Astrocyte (in vitro differentiated cells and primary cell): ENCODE measurements around the gene CNKSR3. TPM values are rescaled to one million over a fixed set of nuclear protein-coding genes. Genes with fewer than 3 reads are reported as not detected.

Source experiments
- DNase-seq: peaks from one replicate; pipeline ENCODE4 v3.0.0-alpha.2; 2010; ENCODE audit warnings: low read depth
- FAIRE-seq: peaks from 2 replicates; lab custom pipeline; 2011; peaks lifted over from hg19 to GRCh38; lab: Jason Lieb, UNC
- H2AFZ ChIP-seq: 2 replicates; pipeline ENCODE4 v1.6.0; 2012; ENCODE audit warnings: low read depth, low read length, inconsistent platforms
- H3K27ac ChIP-seq: 2 replicates; pipeline ENCODE4 v1.5.1; 2011; ENCODE audit warnings: low read depth, low read length, inconsistent platforms
- H3K27me3 ChIP-seq: 2 replicates; pipeline ENCODE4 v1.6.0; 2011; ENCODE audit warnings: low read length, inconsistent platforms; ENCODE audit not compliant: insufficient read depth
- H3K36me3 ChIP-seq: 2 replicates; pipeline ENCODE4 v1.5.1; 2011; ENCODE audit warnings: low read length, inconsistent platforms; ENCODE audit not compliant: insufficient read depth
- H3K4me1 ChIP-seq: 2 replicates; pipeline ENCODE4 v1.5.1; 2011; ENCODE audit warnings: low read length, inconsistent platforms; ENCODE audit not compliant: insufficient read depth
- H3K4me2 ChIP-seq: 2 replicates; pipeline ENCODE4 v1.6.0; 2012; ENCODE audit warnings: low read length, inconsistent platforms
- H3K4me3 ChIP-seq: 2 replicates; pipeline ENCODE4 v1.5.1; 2011; ENCODE audit warnings: low read depth, mild to moderate bottlenecking, low read length, inconsistent platforms; ENCODE audit not compliant: insufficient read depth
- H3K79me2 ChIP-seq: 2 replicates; pipeline ENCODE4 v1.6.0; 2012; ENCODE audit warnings: mild to moderate bottlenecking, low read length, inconsistent platforms; ENCODE audit not compliant: insufficient read depth
- H3K9ac ChIP-seq: 2 replicates; pipeline ENCODE4 v1.6.0; 2012; ENCODE audit warnings: mild to moderate bottlenecking, low read length, inconsistent platforms
- H3K9me3 ChIP-seq: 2 replicates; pipeline ENCODE4 v1.5.1; 2012; ENCODE audit warnings: low read depth, mild to moderate bottlenecking, low read length, inconsistent platforms; ENCODE audit not compliant: insufficient read depth
- H4K20me1 ChIP-seq: 2 replicates; pipeline ENCODE4 v1.6.0; 2012; ENCODE audit warnings: low read length, inconsistent platforms; ENCODE audit not compliant: insufficient read depth
- H3K27ac Mint-ChIP-seq: one replicate; pipeline ENCODE4 v1.8.0; 2021; ENCODE audit warnings: mild to moderate bottlenecking, mixed read lengths; ENCODE audit not compliant: unreplicated experiment
- H3K27me3 Mint-ChIP-seq: one replicate; pipeline ENCODE4 v1.8.0; 2021; ENCODE audit warnings: low read depth, mixed read lengths; ENCODE audit not compliant: unreplicated experiment
- H3K36me3 Mint-ChIP-seq: one replicate; pipeline ENCODE4 v1.8.0; 2021; ENCODE audit warnings: low read depth, mixed read lengths; ENCODE audit not compliant: unreplicated experiment
- H3K4me1 Mint-ChIP-seq: one replicate; pipeline ENCODE4 v1.8.0; 2021; ENCODE audit warnings: low read depth, mixed read lengths; ENCODE audit not compliant: unreplicated experiment
- H3K4me3 Mint-ChIP-seq: one replicate; pipeline ENCODE4 v1.8.0; 2021; ENCODE audit warnings: mild to moderate bottlenecking, moderate library complexity, mixed read lengths; ENCODE audit not compliant: unreplicated experiment
- H3K9me3 Mint-ChIP-seq: one replicate; pipeline ENCODE4 v1.8.0; 2021; ENCODE audit warnings: mild to moderate bottlenecking, mixed read lengths; ENCODE audit not compliant: unreplicated experiment
- CTCF ChIP-seq: IDR thresholded peaks from 2 replicates; pipeline ENCODE4 v1.5.1; 2011; ENCODE audit warnings: low read depth, mild to moderate bottlenecking, inconsistent platforms, low read length, moderate library complexity; ENCODE audit not compliant: insufficient read depth
- EZH2 ChIP-seq: IDR thresholded peaks from 2 replicates; pipeline ENCODE4 v1.6.1; 2012; ENCODE audit warnings: mild to moderate bottlenecking, low read length, inconsistent platforms; ENCODE audit not compliant: insufficient read depth
- total RNA-seq: library from RNA; stranded (reverse); gene quantifications from 2 replicates; pipeline ENCODE4 v1.2.1, GENCODE V29; 2021

CNKSR3 gene
- total RNA-seq, 1 donor from 2014 or later = 11.1 TPM

GRCh38 chr6:154482858-154483257 lies 27.6 kb downstream of the CNKSR3 start:
- TF ChIP-seq CTCF (no peak), EZH2 (no peak)
- no peak overlapping the region for H3K4me3 Mint-ChIP-seq
- no peak overlapping the region for H3K27ac Mint-ChIP-seq
- Histone ChIP-seq H3K36me3 (no peaks in the 10 kb centered on the region), H3K27me3 (no peaks in the 10 kb centered on the region), H3K4me3 (no peak overlapping the region), H3K4me2 (no peak overlapping the region), H4K20me1 (no peaks in the 10 kb centered on the region), H3K9ac (no peak overlapping the region), H2AFZ (no peak overlapping the region), H3K79me2 (peaks cover 15% of the 10 kb centered on the region), H3K4me1 (peaks cover 31% of the 10 kb centered on the region), H3K9me3 (no peaks in the 10 kb centered on the region), H3K27ac (no peak overlapping the region)
- no peaks in the 10 kb centered on the region for H3K27me3 Mint-ChIP-seq
- no peaks in the 10 kb centered on the region for H3K36me3 Mint-ChIP-seq
- H3K4me1 Mint-ChIP-seq = peaks cover 34% of the 10 kb centered on the region
- no peak for DNase-seq
- no peaks in the 10 kb centered on the region for H3K9me3 Mint-ChIP-seq
- FAIRE-seq = no peak

GRCh38 chr6:154481521-154482013 lies 28.9 kb downstream of the CNKSR3 start:
- Histone ChIP-seq H2AFZ (no peak overlapping the region), H3K27ac (no peak overlapping the region), H3K4me1 (peaks cover 26% of the 10 kb centered on the region), H3K79me2 (peaks cover 23% of the 10 kb centered on the region), H4K20me1 (no peaks in the 10 kb centered on the region), H3K36me3 (no peaks in the 10 kb centered on the region), H3K9me3 (no peaks in the 10 kb centered on the region), H3K9ac (no peak overlapping the region), H3K27me3 (no peaks in the 10 kb centered on the region), H3K4me2 (no peak overlapping the region), H3K4me3 (no peak overlapping the region)
- H3K4me3 Mint-ChIP-seq = no peak overlapping the region
- no peaks in the 10 kb centered on the region for H3K27me3 Mint-ChIP-seq
- TF ChIP-seq EZH2 = no peak
- no peak for TF ChIP-seq CTCF
- H3K4me1 Mint-ChIP-seq = peaks cover 27% of the 10 kb centered on the region
- H3K36me3 Mint-ChIP-seq = no peaks in the 10 kb centered on the region
- no peak overlapping the region for H3K27ac Mint-ChIP-seq
- H3K9me3 Mint-ChIP-seq = no peaks in the 10 kb centered on the region
- no peak for DNase-seq
- no peak for FAIRE-seq
